Stimulated activated CD4-positive, alpha-beta T cell treated with anti-CD3 and anti-CD28 coated beads, Interleukin-4, amount 100 ng/mL, for 24 hours (primary cell): ENCODE results near the gene GYS1.

Experiments used
- DNase-seq: peaks from one replicate; pipeline ENCODE4 v3.0.0-alpha.2; 2020

Gene GYS1

GRCh38 chr19:48988286-48988685 is 4.8 kb downstream of the GYS1 start:
- no peak for DNase-seq

GRCh38 chr19:48987323-48987722 is 5.8 kb downstream of the GYS1 start:
- DNase-seq: no peak

GRCh38 chr19:48986211-48986610 is 6.9 kb downstream of the GYS1 start:
- DNase-seq: no peak

- no peak for DNase-seq
These were observed 7.4 kb downstream of the GYS1 start for GRCh38 chr19:48985711-48986110.

DNA sequence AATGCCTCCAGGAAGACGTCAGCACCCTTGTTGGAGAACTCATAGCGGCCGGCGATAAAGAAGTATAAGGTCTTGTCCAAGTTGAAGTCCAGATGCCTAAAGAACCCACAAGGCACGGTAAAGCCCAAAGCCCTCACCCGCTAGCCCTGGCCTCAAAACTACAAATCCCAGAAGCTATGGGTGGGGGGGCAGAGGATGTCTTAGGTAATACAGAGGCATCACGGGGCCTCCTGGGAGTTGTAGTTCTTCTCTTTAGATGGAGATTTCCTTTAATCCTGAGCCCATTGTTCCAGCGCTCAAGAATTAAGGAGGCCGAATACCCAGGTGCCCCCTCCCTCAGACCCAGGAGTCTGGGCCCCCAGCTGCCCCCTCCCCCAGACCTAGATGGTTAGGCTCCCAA is 10.8 kb downstream of the GYS1 start:
- no peak for DNase-seq

GRCh38 chr19:48977061-48977460 is 16.0 kb downstream of the GYS1 start:
- DNase-seq: no peak

- DNase-seq: no peak
These were observed 16.9 kb downstream of the GYS1 start for GRCh38 chr19:48975947-48976847.

- peak; percentile 87 for DNase-seq
These were observed 22.1 kb downstream of the GYS1 start for GRCh38 chr19:48970923-48971395.

DNA sequence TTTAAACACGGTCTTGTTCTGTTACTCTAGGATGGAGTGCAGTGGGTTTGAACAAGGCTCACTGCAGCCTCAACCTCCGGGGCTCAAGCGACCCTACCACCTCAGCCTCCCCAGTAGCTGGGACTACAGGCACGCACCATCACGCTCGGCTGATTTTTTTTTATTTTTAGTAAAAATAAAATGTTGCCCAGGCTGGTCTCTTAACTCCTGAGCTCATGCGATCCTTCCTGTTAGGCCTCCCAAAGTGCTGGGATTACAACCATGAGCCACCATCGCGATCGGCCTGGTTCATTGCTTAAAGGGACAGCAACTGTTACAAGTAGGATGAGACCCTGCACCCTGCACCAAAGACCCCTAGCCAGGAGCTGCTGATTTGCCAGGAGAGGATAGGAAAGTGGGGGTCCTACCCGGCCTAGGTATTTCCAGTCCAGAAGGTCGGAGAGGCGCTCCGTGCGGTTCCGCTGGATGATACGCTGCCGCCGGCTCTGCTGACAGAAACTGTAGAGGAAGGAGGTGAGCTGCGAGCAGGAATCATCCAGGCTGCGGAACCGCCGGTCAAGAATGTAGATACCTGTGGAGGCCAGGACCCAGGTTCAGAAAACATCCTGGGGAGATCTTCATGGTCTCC is 22.9 kb downstream of the GYS1 start:
- DNase-seq: no peak

DNA sequence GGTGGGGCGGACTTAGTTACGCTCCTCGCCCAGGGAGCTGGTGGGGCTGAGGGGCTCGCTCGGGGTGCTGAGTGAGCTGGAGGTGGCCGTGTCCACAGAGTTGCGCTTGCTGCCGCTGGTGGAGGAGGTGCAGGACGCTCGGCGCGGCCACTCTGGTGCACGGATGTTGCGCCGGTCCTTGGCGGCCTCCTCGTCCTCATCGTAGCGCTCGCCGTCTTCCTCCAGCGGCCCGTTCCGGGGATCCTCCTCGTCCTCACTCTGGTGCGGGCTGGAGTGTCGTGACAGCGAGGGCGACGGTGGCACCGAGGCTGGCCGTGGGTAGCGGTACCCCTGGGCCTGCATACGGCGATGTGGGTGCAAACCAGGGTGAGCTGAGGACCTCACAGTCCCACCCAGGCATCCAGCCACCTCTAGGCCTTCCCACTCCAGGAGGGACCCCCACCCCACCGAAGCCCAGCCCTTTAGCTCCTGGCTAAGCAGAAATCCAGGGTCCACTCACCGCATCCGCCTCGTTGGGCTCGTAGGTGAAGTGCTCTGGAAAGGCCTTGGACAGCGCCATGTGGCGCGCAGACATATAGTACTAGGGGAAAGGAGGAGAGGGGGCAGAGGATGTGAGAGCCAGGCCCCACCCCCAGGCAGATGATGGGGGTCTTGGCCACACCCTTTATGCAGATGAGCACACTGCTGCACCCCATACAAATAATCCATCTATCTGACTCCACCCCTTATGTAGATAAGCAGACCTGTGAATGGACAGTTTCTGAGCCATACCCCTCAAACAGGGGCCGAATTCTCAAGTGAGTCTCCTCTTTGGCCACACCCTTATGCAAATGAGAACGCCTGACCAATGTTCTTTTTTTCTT is 23.6 kb downstream of the GYS1 start:
- DNase-seq: no peak

GRCh38 chr19:48968813-48969218 is 24.3 kb downstream of the GYS1 start:
- no peak for DNase-seq

- DNase-seq: no peak
These were observed 24.9 kb downstream of the GYS1 start for GRCh38 chr19:48968179-48968661.

DNA sequence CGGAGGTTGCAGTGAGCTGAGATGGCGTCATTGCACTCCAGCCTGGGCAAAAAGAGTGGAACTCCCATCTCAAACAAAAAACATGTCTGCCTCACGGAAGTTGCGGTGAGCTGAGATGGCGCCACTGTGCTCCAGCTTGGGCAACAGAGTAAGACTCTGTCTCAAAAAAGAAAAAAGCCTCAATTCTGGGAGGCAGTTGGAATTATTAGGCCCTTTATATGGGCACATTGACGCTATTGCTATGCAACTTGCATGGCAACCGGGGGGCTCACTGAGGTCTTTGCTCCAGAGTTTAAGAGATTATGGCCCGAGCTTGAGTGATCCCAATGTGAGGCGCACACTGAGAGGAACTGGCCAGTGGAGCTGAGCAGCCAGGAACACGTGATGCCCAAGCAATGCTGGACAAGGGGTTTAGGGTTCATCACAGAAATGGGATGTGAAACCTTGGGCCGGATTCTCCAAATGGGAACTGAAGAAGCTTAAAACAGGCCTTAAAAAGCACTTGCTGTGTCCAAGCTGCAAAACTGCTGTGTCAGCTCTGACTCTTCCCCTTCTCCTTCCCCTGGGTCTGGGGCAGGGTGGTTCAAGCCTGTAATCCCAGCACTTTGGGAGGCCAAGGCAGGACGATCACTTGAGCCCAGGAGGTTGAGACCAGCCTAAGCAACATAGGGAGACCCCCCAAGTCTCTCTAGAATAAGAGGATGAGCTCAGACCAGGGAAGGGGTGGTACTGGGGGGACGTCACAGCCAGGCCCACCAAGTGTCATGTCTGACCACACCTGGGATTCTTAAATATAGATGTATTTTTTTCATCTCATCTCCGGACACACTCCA is 25.5 kb downstream of the GYS1 start:
- DNase-seq: no peak

- no peak for DNase-seq
These were observed 26.4 kb downstream of the GYS1 start for GRCh38 chr19:48966541-48967345.

DNA sequence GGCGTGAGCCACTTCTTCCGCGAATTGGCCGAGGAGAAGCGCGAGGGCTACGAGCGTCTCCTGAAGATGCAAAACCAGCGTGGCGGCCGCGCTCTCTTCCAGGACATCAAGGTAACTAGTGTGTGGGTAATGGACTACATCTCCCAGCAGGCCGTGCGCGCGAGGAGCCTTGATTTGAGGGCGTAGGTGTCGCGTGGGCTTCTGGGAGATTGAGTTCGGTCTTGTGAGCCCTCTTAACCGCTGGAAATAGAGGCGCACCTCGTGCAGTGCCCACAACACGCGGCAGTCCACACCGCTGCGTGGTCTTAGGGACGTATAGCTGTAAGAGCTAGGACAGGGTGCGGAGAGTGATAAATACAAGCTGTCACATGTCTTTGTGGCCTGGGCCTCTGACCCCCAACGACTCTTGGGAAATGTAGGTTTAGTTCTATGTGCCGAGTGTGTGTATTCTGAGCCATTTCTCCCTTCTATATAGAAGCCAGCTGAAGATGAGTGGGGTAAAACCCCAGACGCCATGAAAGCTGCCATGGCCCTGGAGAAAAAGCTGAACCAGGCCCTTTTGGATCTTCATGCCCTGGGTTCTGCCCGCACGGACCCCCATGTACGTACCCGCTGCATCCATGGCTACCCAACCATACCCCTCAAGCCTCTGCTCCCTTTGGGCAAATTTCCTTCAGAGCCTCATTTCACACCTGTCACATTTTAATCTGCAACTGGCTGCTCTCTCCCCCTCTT is 27.1 kb downstream of the GYS1 start:
- DNase-seq: peak; percentile 92

- peak; percentile 92 for DNase-seq
These were observed 27.9 kb downstream of the GYS1 start, which contains the start of gene FTL for GRCh38 chr19:48965040-48965805. Gene FTL, plus strand, starts transcription at chr19:48965309. Its CDS starts 199 bp downstream, at chr19:48965508.

DNA sequence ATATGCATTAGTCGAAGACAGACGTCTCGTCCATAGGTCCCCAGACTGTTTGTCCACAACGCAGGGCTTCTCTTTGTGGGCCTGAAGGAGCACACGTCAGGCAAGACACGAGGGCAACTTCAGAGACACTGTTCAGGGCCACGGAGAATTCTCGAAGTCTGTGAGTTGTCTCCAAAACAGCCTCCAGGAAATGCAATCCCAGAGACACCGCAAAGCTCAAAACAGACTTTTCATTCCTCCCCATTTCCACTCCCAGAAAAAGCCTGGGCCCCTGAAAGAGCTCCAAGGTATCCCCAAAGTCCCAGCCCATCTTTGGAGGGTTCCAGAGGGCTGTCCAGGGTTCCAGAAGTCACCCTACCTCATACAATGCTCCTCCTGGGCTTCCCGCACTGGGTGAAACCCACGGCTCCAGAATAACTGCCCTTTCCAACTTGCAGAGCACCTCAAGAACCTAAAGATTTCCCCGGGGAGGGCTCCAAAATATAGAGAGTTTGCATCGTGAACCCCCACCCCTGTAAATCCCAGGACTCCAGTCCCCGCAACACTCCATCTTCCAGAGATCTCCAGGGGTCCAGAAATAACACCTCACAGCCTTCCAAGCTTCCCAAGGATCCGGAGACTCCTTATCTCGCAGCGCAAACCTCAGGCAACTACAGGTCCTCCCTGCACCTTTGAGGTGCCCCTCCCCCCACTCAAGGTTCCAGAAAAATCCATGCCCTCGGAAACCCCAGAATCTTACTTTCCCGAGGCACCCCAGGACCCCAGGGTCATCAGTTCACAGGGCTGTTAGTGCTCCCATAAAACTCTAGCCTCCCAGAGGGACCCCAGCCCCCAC is 28.7 kb downstream of the GYS1 start:
- peak; percentile 33 for DNase-seq

DNA sequence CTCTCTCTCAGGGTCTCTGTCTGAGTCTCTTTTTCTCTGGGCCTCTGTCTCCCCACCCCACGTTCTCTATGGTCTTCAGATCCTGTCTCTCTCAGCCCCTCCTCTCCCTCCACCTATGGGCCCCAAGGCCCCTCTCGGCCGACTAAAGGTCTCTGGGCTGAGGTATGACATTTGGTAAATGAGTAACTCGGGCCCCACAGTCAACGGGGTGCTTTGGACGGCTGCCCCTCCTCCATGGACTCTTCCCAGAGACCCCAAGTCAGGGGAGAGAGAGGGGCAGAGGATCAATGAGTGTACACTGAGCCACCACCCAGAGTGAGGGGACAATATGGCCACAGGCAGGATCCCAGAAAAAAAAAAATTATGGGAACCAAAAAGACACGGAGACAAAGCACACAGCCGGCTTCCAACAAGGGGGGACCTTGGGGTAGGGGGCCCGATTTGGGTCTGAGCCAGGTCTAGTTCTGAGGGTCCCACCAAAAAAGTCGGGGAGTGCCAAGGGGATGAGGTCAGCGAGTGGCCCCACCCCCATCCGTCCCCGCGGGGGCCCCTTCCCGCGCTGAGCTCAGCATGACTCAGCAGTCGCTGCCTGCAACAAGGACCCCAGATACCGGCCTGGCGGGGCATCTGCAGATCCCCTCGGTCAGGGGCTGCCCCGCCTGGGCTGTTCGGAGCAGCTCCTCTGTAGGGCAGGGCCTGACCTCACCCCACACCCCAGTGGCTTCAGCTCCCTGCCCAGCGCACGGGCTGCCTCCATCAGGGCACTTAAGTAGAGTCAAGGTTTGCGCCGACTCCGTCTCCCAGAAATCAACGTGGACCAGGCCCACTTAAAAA is 29.5 kb downstream of the GYS1 start:
- DNase-seq: peak; percentile 74
